Dedifferentiated amniotic fluid mesenchymal stem cell (primary cell): Measurements from ENCODE around the gene KLF13.
A peak's percentile ranks its signal among the peaks of the same experiment; 100 is the strongest.
"Not testable (repeated sequence)": the region's sequence is repeated elsewhere in the genome, so short reads cannot be mapped to it uniquely, and the experiment has no call there.

Experiments
- DNase-seq: peaks from one replicate; pipeline ENCODE4 v3.0.0-alpha.2; 2016; ENCODE audit errors: extremely low spot score

KLF13 gene

DNA sequence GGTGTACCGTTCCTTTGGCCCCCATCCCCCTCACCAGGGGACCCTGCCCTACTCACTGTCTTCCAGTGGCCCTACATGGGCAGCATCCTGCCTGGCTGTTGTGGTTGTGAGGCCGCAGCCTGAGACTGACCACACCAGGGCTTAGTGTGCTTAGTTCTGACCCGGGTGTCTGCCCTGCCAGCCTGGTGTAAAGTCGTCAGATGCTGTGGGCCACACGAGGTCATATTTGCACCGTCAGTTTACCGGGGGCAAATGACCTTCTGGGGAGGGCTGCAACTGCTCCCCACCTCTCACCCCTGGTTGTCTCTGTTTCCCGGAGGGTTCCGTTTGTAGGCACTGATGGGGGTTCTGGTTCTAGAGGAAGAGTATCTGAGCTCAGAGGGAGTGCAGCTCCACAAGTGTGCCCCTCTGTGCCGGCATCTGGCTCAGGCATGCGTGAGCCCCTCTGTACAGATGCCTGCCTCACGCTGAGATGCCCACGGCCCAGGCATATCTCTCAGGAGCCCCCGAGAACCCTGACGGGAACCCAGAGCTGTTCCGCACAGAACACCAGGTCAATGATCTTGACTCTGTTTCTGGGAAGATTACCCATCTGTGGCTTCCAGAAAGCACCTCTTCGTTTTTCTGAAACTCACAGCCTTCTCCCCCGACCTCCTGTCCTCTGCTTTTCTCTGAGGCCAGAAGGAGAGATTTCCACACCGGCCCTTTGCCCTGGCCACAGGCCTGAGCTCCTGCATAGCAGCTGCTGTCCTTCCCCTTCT lies 19.2 kb downstream of the KLF13 start:
- DNase-seq: no peak

DNA sequence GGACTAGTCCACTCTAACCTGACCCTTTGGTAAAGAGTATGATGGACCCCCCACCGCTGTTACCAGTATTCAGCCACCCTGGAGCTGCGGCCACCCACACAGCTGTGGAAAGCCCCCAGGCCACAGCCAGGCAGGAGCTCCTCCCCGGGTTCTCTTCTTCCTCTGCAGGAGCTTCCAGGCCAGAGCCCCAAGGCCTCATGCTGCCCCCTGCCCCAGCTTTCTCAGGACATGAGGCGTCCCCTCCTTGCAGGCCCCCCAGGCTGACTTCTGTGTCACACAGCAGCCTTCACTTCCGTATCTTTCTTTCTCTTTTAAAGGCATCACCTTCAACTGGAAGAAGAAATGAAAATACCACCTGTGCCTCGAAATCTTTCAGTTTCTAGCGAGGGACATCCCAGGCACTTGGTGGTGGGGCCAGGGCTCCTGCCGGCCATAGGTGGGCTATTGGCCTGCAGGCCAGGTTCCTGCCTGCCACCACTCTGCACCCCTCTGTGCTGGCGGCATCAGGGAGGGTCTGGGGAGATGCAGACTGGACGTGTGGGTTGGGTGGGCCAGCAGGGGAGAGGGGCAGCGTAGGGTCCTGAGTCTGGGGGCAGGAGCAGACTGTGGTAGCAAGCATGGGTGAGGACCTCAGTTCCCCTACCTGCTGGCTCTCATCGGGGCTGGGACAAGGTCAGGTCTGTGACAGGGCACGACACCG lies 19.9 kb downstream of the KLF13 start:
- no peak for DNase-seq

DNA sequence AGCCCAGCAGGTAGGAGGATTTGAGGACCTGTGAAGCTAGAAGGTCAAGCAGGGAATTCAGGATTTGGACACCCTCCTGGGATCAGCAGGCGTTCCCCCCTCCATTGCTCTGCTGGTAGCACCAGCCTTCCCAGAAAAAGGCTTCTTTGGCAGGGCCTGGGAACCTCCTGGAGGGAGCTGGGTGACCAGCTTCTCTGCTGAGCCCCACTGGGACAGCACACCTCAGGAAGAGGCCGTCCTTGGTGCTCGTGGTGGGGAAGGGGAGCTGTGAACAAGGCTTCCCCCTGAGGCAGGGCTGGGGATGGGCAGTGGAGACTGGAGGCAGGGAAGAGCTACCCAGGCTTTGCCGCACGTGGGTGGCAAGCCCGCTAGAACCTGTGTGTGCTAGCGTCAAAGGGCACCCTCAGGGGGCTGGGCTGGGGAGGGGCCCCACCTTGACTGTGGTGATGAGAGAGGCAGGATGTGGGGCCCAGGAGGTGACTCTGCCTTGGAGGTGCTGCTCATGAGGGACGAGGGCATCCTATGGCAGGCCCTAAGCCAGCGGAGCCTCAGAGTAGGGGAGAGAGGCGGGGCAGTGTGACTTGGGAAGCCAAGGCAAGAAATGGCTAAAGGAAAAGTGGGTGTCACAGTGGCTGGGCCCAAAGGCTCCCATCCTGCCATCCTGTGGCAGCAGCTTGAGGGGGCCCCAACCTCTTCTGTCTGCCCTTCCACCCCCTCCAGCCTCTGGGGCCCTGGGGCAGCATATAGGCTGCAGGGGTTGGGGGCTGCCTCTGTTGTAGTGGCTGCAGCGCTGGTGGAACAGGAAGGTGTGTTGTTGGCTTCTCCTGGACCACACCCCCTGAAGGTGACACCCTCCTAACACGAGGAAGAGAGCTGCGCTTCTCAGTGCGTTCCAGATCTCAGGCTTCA lies 20.7 kb downstream of the KLF13 start:
- DNase-seq: no peak

DNA sequence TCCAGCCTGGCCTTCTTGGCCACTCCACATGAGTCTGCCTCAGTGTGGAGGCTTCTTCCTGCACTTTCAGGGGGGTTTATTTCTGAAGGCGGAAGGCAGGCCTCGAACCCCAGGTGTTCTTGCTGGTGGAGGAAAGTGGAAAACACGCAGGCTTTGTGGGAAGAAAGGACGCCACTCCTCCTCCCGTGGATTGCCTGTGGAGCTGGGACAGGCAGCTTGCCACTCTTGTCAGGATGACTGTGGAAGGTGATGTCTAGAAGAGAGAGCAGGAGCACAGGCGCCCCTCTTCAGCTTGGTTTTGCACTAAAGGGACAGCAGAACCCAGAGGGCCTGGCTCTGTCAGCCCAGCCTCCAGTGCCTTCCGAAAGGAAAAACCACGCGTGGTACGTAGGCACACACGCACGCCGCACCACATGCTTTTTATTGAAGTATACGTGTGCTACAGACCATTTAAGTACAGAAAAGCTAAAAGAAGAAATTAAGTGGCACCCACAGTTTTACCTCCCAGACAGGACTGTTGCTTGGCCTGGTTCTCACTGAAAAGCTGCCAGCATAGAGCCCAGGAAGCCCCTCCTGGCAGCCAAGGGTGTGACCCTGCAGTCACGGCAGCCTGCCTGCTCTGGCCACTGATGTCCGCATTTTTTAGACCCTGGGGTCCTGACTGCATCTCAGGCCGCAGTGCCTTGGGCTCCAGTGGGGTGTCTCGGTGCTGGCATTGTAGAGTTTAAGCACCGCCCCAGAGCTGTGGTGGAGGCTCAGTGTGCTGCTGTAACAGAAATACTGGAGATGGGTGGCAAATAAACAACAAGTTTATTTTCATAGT lies 21.6 kb downstream of the KLF13 start:
- no peak for DNase-seq

DNA sequence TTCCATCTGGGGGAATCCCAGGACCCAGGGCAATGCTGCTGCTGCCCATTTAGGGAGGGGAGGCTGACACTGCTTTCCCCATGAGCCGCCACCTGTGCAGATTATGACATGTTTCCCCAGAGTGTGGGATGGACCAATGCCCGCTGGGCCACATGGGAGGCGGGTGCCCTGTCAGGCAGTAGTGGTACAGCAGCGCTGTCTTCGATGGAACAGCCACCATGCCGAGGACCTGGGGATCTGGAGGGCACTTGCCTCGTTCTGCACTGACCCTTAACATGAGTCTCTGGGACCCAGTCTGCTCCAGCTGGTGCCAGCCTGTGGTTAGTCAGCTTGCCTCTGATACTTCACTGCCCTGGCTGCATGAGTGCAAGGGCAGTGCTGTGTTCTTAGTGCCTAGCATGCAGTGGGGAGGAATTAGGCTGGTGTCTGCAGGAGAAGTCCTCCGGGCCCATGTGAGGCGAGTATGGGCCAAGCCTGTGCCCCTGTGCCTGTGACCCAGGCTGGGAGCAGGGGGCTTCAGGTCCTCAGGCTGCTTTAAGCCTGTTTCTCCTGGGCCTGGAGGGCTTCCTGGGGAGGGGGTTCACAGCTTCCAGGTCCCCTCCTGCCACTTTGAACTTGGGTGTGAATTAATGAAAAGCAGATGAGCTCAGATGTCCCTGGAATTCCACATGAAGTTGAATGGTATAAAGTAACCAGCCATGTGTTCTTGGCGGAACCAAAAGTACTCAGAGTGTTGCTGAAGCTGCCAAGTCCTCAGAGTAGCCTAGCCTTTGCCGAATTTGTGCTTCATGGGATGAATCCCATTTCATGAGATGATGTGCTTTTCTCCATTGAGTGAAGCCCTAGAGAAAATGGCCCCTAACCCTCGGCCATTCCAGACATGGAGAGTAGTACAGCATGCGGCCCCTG lies 22.9 kb downstream of the KLF13 start:
- no peak for DNase-seq

DNA sequence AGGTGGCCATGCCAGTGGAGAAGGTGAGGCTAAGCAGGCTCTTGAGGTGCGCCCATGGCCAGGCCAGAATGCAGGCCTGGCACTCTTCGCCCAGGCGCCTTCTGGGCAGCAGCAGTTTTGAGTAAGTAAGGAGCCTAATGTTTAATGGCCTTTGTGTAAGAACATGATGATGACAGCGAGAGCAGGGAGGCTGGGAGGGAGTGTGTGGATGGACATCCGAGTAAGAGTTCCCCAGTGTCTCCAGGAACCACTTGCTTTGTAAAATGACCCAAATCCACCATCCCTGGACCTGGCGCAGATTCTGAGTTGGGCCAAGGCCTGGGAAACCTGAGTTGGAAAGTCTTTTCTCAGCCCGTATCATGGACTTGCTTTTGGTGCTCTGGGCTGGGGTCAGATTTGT lies 24.1 kb downstream of the KLF13 start:
- no peak for DNase-seq

DNA sequence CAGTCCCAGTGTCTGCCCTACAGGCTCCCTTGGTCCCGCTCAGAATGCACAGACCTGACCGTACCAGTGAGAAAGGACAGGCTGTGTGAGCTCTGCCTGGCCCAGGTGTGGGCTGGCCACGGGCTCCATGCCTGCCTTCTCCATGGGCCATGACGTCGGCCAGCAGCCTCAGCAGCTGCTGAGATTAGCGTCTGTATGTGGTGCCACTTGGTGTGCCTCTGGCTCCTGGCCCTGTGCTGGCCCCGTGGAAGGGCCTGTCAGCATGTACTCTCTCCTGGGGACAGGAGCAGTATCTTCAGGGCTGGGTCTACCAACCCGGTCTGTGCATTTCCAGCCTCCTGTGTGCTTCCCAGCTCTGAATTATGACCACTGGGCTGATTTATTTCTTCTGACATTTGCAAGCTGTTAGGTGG lies 25.7 kb downstream of the KLF13 start:
- no peak for DNase-seq

DNA sequence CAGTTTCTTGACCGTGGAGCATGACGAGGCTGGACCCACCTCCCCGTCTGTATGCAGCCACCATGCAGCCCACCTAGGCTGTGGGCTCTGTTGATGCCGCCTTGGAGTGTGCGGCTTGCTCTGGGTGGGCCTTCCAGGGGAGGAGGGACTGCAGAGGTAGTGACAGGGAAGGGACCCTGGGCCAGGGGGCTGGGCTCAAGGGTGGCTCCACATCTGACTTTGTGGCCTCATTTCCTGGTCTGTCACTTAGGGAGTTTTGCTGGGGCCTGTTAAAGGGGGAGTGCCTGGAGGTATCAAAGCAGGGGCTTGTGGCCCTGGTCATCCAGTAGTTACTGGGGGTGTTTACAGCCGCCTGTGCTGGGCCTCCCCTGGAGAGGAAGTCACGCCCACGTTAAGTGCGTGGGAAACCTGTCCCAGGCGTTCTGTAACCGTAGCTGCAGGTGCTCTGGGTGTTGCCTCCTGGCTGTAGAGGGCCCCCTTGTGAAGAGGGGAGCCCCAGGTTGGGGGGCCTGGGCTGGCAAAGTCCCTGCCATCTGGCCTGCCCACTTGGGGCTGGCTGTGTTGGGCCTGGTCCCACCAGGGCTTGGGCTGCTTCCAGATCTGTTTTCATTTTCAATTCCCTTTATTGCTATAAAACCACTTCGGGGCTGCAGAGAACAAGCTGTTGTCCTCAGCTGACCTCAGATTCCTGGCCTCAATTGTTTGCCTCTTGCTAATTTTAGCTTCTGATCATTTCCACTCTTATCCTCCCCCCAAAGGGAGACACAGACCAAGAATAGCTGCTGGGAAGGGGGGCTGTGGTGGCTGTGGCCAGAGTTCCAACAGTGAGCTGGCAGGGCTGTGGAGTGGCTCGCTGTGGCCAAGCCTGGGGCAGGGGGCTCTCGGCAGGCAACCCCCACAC lies 26.5 kb downstream of the KLF13 start:
- peak; percentile 81 for DNase-seq

DNA sequence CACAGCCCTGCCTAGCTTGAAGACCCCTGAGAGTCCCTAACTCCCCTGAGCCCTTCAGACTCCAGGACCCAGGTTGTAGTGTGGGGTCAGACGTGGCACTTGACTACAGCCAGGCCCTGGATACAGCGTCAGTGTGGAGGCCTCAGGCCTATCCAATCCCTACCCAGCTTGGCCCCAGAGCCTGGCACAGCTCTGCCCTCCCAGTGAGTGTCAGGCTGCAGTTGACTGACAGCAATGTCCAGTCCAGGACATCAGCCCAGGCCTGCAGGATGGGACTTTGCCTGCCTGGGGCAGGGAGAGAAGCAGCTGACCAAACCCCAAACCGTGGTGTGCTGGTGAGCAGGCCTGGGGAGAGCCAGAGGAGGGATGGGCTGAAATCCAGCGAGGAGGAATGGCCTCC lies 27.3 kb downstream of the KLF13 start:
- no peak for DNase-seq

DNA sequence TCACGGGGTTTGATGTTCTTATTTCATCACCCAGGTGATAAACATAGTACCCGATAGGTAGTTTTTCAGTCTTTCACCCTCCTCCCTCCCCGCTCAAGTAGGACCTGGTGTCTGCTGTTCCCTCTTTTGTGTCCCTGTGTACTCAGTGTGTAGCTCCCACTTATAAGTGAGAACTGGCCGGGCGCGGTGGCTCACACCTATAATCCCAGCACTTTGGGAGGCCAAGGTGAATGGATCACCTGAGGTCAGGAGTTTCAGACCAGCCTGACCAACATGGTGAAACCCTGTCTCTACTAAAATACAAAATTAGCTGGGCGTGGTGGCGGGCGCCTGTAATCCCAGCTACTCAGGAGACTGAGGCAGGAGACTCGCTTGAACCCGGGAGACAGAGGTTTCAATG lies 29.5 kb downstream of the KLF13 start:
- not testable (repeated sequence) for DNase-seq

DNA sequence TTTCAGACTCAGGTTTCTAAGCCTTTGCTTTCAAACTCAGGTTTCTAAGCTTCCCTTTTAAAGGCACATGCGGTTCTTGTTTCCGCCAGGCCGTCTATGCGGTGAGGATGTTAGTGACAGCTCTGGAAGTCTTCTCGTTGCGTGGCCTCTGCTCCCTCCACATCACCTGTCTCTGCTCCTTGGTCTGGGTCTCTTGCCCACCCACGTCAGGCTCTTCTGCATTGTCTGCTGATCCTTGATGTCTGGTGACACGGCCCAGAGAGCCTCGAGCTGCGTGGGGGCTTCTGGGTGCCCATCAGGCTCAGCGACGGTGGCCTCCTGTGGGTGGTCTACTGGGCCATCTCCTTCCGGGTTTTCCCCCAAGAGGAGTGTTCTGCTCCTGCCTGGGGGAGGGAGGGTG lies 30.5 kb downstream of the KLF13 start:
- no peak for DNase-seq

DNA sequence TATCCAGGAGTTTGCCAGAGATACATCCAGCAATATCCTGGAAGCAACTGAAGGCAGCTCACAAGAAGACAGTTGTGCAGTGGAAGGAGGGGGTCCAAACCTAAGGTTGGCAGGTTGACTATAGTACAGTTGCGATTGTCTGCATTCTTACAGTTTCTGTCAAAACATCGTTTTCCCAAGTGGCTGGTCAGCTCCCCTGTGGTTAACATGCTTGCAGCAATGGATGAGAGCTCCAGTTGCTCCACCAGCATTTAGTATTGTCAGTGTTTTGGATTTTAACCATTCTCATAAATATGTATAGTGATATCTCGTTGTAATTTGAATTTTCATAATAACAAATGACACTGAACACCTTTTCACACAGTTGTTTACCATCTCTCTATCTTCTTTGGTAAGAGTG lies 31.5 kb downstream of the KLF13 start:
- DNase-seq: no peak

DNA sequence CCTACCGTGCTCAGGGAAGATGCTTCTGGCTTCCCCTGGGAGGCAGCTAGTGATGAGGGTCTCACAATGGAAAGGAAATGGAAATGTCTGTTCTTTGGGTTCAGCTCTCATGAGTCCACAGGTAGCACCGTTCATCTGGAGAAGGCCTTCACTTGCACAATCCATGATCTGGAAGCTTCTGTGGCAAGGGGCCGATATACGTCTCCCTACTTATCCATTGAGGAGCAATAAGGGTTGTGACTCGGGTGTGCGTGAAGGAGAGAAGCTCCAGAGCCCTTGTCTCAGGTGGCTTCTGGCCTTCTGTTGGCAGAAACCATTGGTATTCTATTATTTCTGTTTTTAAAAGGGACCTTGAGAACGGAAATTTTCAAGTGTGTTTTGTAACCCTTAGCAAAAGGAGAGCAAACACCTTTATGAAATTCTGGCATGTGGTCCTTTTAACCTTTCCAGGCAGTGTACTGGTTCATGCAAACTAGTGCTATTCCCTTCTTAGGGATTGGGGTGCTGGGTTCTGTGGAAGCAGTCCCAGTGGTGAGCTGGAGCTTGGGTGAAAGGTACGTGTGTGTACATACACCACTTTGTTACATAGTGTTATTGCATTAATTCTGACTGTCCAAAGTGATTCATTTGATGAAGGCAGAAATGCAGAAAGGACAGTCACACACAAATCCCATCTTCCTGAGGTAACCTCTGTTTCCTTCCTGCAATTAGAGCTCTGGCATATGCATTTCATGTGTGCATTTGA lies 32.5 kb downstream of the KLF13 start:
- no peak for DNase-seq

DNA sequence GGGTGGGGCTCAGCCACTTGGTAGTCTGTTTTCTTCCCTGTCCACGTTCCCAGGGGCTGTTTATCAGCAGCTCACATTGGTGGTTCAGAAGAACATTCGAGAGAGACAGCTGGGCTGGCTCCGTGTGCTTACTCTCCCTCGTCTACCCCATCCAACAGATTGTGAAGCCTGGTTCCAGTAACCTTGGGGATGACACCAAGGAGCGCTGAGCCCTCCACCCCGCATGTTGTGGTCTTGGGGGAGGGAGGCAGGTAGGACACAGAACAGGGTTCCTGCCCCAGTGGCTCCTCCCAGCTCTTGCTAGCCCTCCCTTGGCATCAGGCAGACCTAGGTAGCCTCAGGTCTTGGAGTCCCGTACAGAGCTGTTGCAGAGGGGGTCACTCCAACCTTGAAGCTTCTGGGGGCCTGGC lies 33.1 kb downstream of the KLF13 start:
- DNase-seq: no peak

DNA sequence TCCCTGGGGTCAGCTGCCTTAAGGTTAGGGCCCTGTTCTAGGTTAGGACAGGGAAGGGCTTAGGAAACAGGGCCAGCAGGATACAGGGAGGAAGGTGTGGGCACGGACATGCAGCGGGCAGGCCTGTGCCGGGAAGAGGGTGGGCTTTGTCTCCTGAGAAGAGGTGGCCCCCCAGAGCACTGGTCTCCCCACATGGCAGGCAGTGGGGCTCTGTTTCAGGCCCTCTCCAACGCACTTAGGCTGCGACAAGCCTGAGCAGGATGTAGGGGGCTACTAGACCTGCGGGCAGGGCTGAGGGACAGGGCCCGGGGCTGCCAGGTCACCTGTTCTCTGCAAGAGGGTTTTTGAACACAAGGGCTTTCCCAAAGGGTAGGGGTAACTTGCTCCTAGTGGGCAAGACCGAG lies 33.5 kb downstream of the KLF13 start:
- no peak for DNase-seq

DNA sequence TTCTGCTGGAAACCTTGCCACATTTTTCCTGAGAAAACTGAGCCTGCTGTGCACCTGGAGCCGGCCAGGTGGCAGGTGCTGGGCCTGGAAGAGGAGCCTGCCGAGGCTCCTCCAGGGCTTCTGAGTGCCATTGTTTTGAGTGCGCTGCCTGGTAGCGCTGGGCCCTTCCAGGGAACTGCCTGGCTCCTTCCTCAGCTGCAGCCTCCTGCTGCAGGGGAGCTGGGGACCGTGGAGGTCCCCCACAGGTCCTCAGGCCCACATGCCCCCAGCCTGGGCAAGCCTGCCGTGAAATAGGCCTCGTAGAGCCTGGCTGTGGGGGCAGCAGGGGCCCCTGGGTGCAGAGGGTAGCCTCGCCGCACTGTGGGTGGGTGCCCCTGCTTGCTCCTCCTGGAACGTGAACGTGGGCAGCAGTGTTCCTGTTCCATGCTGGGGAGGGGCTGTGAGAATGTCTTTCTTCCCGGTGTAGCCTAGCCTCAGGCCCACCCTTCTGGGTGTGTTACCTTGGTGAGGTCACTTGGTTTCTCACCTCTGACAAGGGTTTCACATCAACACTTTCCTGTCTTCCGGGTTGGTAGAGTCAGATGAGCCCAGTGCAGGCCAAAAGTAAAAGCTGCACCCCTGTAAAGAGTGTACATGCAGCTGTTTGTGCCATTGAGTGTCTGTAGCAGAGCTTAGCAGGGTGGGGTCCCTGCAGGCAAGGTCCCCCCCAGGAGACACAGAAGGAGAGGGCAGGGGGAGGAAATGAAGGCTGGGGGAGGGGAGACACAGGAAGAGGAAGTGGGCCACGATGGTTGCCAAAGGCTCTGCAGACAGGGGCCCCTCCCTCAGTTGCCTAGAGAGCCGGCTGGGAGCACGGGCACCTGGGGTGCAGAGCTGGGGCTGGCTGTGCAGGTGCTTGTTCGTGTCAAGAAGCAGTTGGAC lies 34.5 kb downstream of the KLF13 start:
- no peak for DNase-seq

DNA sequence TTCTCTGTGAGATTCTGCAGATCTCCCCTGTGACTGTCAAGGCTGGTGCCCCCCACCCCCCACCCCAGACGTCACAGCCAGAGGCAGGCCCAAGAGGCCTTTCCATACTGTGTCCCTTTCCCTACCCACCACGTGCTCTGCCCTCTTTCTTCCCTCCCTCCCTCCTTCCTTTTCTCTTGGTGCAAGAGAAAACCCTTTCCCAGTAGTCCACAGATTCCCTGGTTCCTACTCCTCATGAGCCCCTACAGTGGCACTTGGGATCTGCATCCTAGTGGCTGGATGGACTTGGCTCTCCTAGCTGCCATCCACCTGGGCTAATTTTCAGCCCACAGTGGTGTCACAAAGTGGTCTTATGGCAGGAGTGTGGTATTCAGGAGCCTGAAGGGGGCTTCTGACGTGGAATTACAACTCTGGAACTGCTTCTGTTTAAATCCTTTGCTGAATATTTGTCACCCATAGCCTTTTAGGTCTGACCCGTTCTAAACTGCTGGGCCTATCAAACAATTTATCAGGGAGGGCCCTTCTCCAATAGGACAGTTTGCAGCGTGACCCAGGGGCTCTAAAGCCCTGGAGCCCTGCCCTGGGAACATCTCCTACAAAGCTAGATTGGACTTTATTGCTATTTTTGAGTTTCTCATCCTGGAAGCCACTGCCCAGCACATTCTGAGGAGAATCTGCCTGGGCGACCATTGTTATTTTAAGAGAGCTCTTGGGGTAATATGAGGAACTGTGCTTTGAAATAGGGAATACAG lies 35.3 kb downstream of the KLF13 start:
- DNase-seq: no peak
